ENCODE data around the gene ARHGEF40.

The ARHGEF40 gene

GRCh38 chr14:21060614-21061346 lies 9.3 kb upstream of the ARHGEF40 start:
- no peak for DNase-seq

- DNase-seq = no peak
These were observed 8.8 kb upstream of the ARHGEF40 start for GRCh38 chr14:21061347-21061668.

GRCh38 chr14:21063479-21063878 lies 6.6 kb upstream of the ARHGEF40 start:
- no peak for DNase-seq

- DNase-seq = no peak
These were observed 3.1 kb upstream of the ARHGEF40 start for GRCh38 chr14:21066882-21067502.

GRCh38 chr14:21068521-21069387 lies 1.4 kb upstream of the ARHGEF40 start:
- peak; percentile 43 for DNase-seq

GRCh38 chr14:21069388-21070082 lies 569 bp upstream of the ARHGEF40 start:
- DNase-seq = no peak

- DNase-seq = no peak
These were observed 613 bp downstream of the ARHGEF40 start for GRCh38 chr14:21070610-21071224.

GRCh38 chr14:21071225-21072030 lies 1.3 kb downstream of the ARHGEF40 start:
- DNase-seq = peak; percentile 68

- no peak for DNase-seq
These were observed 1.9 kb downstream of the ARHGEF40 start for GRCh38 chr14:21072031-21072473.

- no peak for DNase-seq
These were observed 2.8 kb downstream of the ARHGEF40 start for GRCh38 chr14:21072781-21073339.

GRCh38 chr14:21073921-21074320 lies 3.8 kb downstream of the ARHGEF40 start:
- DNase-seq = no peak

GRCh38 chr14:21074398-21075272 lies 4.5 kb downstream of the ARHGEF40 start:
- no peak for DNase-seq

GRCh38 chr14:21075719-21076437 lies 5.8 kb downstream of the ARHGEF40 start:
- no peak for DNase-seq

GRCh38 chr14:21077672-21078071 lies 7.6 kb downstream of the ARHGEF40 start:
- no peak for DNase-seq

- no peak for DNase-seq
These were observed 8.2 kb downstream of the ARHGEF40 start for GRCh38 chr14:21078287-21078686.

- DNase-seq = no peak
These were observed 8.6 kb downstream of the ARHGEF40 start for GRCh38 chr14:21078726-21079125.

GRCh38 chr14:21081521-21082142 lies 11.5 kb downstream of the ARHGEF40 start:
- no peak for DNase-seq

GRCh38 chr14:21083565-21084325 lies 13.6 kb downstream of the ARHGEF40 start:
- DNase-seq = no peak

Data from NCI-H526 treated with DMSO at 0.1 percent for 48 hours (cell line).